ENCODE results near the gene ITGA6.

DNA sequence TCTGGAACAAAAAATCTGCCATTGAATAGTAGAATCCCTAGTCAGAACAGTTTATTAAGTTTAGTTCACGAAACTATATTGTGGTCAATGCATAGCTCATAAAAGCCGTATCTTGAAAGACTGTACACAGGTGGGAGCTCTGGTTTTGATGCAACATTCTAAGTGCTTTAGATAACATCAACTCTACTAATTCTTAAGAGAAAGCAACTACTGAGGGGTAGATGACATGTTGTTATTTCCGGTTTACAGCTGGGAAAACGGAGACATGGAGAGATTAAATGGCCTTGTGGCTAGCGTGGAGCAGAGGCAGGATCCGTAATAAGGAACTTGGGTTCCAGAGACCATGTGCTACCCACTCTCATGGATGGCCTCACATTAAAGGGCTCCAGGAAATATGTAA, 4.2 kb upstream of the ITGA6 start:
- TF ChIP-seq POLR2AphosphoS5 (IDR thresholded peaks at IDR 0.05; ENCODE audit: low read depth, low read length), result no peak
- TF ChIP-seq TAF1 (IDR thresholded peaks at IDR 0.05; ENCODE audit: borderline replicate concordance, low read depth, low read length), result no peak
- no peak for TF ChIP-seq POLR2A (IDR thresholded peaks at IDR 0.05; ENCODE audit: low read depth, low read length)

Data from GM12892 (cell line).